ENCODE measurements around the gene CMTR1. TPM values are rescaled to one million over a fixed set of nuclear protein-coding genes. Genes with fewer than 3 reads are reported as not detected.

The CMTR1 gene
- polyA plus RNA-seq, 1 of the 3 experiments (the other 2 are of a cell fraction), result 19.8 TPM

DNA sequence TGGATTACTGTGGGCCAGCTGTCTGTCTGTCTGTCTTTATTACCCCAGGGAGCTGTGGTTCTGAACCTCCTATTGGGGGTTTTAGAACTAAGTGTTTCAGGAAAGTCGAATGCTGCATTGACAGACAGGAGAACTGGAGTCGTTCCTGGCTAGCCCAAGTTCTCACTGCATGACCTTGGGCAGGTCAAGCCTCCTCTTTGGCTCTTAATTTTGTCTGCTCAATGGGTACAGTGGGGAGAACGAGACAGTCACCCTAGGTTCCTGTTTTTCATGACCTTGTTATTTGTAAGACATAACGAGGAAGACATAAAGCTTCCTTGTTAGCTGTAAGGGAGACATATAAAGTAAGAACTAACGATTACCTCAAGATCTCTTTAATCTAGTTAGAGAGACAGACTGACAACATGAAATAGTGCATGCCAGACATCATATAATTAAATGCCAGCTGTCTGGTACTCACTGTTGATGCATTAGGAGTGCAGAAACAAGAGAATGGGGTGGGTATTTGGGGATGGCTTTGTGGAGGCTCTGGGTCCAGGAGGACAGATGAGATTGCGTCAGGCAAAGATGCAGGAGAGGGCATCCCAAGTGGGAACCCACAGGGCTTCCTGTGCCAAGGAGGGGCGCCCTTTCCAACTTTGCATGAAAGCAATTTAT is 70.4 kb downstream of the CMTR1 start:
- 45% methylated on average over 5 of the region's 7 CpGs for WGBS (ENCODE audit: low lambda C conversion rate)
- Histone ChIP-seq H3K36me3 (replicated peaks in 1 of 2; ENCODE audit: control insufficient read depth in 1 of 2, insufficient read depth in 2 of 2, low read length in 1 of 2) (no peaks in the 10 kb centered on the region), H3K9me2 (no peaks in the 10 kb centered on the region), H3K27ac (ENCODE audit: low read depth in 2 of 2, low read length in 1 of 2) (peak overlapping the region in 1 of 2 experiments; percentile 89; a peak in 2 of 4 replicates), H3K9ac (no peak overlapping the region), H3K79me2 (ENCODE audit: insufficient read depth) (peaks cover 8% of the 10 kb centered on the region; the same call in 1 of the 2 replicates), H3F3A (replicated peaks; ENCODE audit: insufficient read depth) (no peaks in the 10 kb centered on the region), H3K9me3 (no peaks in the 10 kb centered on the region), H3K27me3 (ENCODE audit: insufficient read depth) (no peaks in the 10 kb centered on the region), H3K4me1 (ENCODE audit: control insufficient read depth in 1 of 2, insufficient read depth in 2 of 2, low read depth in 1 of 2, low read length in 1 of 2) (peaks cover 5 to 49% of the 10 kb centered on the region in 2 experiments; a peak in 3 of 4 replicates), H3K4me2 (no peak overlapping the region), H3K4me3 (ENCODE audit: low read depth in 2 of 2, low read length in 1 of 2) (no peak overlapping the region), H2AFZ (ENCODE audit: low read depth) (no peak overlapping the region), H4K20me1 (ENCODE audit: insufficient read depth) (no peaks in the 10 kb centered on the region)
- ChIA-PET POLR2A (interaction anchor here (1.0 kb wide), 1 partner anchor 13 kb away, joined by 3 read pairs; no protein-coding TSS in a partner anchor), CTCF (interaction anchor here (0.9 to 2.3 kb wide), 5 partner anchors 8 to 35 kb away, joined by 3 to 9 read pairs (median 4); no protein-coding TSS in a partner anchor)
- TF ChIP-seq TCF12 (IDR thresholded peaks at IDR 0.05), result no peak
- no peak for TF ChIP-seq SIN3A (IDR thresholded peaks at IDR 0.05; ENCODE audit: borderline replicate concordance, low read depth, low read length)
- no peak for TF ChIP-seq TAF1 (IDR thresholded peaks at IDR 0.05; ENCODE audit: borderline replicate concordance, low read depth, low read length)
- no peak for TF ChIP-seq SMC3 (IDR thresholded peaks at IDR 0.05; ENCODE audit: low read depth, low read length)
- no peak for TF ChIP-seq EZH2phosphoT487 (IDR thresholded peaks at IDR 0.05; ENCODE audit: borderline replicate concordance, low read depth)
- TF ChIP-seq, protein P1, sequence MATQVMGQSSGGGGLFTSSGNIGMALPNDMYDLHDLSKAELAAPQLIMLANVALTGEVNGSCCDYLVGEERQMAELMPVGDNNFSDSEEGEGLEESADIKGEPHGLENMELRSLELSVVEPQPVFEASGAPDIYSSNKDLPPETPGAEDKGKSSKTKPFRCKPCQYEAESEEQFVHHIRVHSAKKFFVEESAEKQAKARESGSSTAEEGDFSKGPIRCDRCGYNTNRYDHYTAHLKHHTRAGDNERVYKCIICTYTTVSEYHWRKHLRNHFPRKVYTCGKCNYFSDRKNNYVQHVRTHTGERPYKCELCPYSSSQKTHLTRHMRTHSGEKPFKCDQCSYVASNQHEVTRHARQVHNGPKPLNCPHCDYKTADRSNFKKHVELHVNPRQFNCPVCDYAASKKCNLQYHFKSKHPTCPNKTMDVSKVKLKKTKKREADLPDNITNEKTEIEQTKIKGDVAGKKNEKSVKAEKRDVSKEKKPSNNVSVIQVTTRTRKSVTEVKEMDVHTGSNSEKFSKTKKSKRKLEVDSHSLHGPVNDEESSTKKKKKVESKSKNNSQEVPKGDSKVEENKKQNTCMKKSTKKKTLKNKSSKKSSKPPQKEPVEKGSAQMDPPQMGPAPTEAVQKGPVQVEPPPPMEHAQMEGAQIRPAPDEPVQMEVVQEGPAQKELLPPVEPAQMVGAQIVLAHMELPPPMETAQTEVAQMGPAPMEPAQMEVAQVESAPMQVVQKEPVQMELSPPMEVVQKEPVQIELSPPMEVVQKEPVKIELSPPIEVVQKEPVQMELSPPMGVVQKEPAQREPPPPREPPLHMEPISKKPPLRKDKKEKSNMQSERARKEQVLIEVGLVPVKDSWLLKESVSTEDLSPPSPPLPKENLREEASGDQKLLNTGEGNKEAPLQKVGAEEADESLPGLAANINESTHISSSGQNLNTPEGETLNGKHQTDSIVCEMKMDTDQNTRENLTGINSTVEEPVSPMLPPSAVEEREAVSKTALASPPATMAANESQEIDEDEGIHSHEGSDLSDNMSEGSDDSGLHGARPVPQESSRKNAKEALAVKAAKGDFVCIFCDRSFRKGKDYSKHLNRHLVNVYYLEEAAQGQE (IDR thresholded peaks at IDR 0.05; ENCODE audit: low read depth, low read length), result no peak
- no peak for TF ChIP-seq NFIC (IDR thresholded peaks at IDR 0.05; ENCODE audit: borderline replicate concordance)
- TF ChIP-seq NRF1 (IDR thresholded peaks at IDR 0.05; ENCODE audit: low read depth, low read length), result no peak
- no peak for TF ChIP-seq FOXM1 (IDR thresholded peaks at IDR 0.05; ENCODE audit: low read depth)
- TF ChIP-seq, protein P2, sequence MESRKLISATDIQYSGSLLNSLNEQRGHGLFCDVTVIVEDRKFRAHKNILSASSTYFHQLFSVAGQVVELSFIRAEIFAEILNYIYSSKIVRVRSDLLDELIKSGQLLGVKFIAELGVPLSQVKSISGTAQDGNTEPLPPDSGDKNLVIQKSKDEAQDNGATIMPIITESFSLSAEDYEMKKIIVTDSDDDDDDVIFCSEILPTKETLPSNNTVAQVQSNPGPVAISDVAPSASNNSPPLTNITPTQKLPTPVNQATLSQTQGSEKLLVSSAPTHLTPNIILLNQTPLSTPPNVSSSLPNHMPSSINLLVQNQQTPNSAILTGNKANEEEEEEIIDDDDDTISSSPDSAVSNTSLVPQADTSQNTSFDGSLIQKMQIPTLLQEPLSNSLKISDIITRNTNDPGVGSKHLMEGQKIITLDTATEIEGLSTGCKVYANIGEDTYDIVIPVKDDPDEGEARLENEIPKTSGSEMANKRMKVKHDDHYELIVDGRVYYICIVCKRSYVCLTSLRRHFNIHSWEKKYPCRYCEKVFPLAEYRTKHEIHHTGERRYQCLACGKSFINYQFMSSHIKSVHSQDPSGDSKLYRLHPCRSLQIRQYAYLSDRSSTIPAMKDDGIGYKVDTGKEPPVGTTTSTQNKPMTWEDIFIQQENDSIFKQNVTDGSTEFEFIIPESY (IDR thresholded peaks at IDR 0.05; ENCODE audit: borderline replicate concordance, low read depth), result no peak
- TF ChIP-seq, protein P3, sequence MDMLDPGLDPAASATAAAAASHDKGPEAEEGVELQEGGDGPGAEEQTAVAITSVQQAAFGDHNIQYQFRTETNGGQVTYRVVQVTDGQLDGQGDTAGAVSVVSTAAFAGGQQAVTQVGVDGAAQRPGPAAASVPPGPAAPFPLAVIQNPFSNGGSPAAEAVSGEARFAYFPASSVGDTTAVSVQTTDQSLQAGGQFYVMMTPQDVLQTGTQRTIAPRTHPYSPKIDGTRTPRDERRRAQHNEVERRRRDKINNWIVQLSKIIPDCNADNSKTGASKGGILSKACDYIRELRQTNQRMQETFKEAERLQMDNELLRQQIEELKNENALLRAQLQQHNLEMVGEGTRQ (IDR thresholded peaks at IDR 0.05; ENCODE audit: borderline replicate concordance, low read depth, low read length), result no peak
- TF ChIP-seq EP300 (IDR thresholded peaks at IDR 0.05; ENCODE audit: borderline replicate concordance in 1 of 2, low read depth in 1 of 2, low read length in 1 of 2), result peak in 1 of 2 experiments; percentile 38; a peak in 1 of 4 replicates
- TF ChIP-seq ELF1 (IDR thresholded peaks at IDR 0.05), result no peak
- no peak for TF ChIP-seq JUND (IDR thresholded peaks at IDR 0.05)
- 0 out of 2 replicates have a peak, but pooled peaks have one; percentile 33 for TF ChIP-seq GATA2 (CRISPR knock-in tag; IDR thresholded peaks at IDR 0.05)
- DNase-seq, result peak; percentile 49

Measured in SK-N-SH (cell line).